Stimulated activated naive CD8-positive, alpha-beta T cell treated with anti-CD3 and anti-CD28 coated beads, Interleukin-15, Interleukin-2, amounts not matched to agents 100 ng/mL and 50 ng/mL, for 24 hours (primary cell): ENCODE results near the gene TRIM63.

ENCODE experiments used
- H3K27ac Mint-ChIP-seq: one replicate; pipeline ENCODE4 v1.8.0; 2021; ENCODE audit warnings: mild to moderate bottlenecking, mixed read lengths
- H3K27me3 Mint-ChIP-seq: one replicate; pipeline ENCODE4 v1.8.0; 2021; ENCODE audit warnings: mixed read lengths
- H3K36me3 Mint-ChIP-seq: one replicate; pipeline ENCODE4 v1.8.0; 2021; ENCODE audit warnings: low read depth, mixed read lengths
- H3K4me1 Mint-ChIP-seq: one replicate; pipeline ENCODE4 v1.8.0; 2021; ENCODE audit warnings: low read depth, mixed read lengths
- H3K4me3 Mint-ChIP-seq: one replicate; pipeline ENCODE4 v1.8.0; 2021; ENCODE audit warnings: mild to moderate bottlenecking, mixed read lengths
- H3K9me3 Mint-ChIP-seq: one replicate; pipeline ENCODE4 v1.8.0; 2021; ENCODE audit warnings: mixed read lengths

Gene TRIM63

GRCh38 chr1:26036756-26037281 lies 30.6 kb downstream of the TRIM63 start:
- no peaks in the 10 kb centered on the region for H3K9me3 Mint-ChIP-seq
- H3K4me1 Mint-ChIP-seq: peaks cover 10% of the 10 kb centered on the region
- H3K4me3 Mint-ChIP-seq: no peak overlapping the region
- no peak overlapping the region for H3K27ac Mint-ChIP-seq
- H3K36me3 Mint-ChIP-seq: no peaks in the 10 kb centered on the region
- H3K27me3 Mint-ChIP-seq: no peaks in the 10 kb centered on the region

GRCh38 chr1:26035959-26036755 lies 31.3 kb downstream of the TRIM63 start:
- Mint-ChIP-seq H3K9me3 (no peaks in the 10 kb centered on the region), H3K36me3 (no peaks in the 10 kb centered on the region), H3K27me3 (no peaks in the 10 kb centered on the region)

DNA sequence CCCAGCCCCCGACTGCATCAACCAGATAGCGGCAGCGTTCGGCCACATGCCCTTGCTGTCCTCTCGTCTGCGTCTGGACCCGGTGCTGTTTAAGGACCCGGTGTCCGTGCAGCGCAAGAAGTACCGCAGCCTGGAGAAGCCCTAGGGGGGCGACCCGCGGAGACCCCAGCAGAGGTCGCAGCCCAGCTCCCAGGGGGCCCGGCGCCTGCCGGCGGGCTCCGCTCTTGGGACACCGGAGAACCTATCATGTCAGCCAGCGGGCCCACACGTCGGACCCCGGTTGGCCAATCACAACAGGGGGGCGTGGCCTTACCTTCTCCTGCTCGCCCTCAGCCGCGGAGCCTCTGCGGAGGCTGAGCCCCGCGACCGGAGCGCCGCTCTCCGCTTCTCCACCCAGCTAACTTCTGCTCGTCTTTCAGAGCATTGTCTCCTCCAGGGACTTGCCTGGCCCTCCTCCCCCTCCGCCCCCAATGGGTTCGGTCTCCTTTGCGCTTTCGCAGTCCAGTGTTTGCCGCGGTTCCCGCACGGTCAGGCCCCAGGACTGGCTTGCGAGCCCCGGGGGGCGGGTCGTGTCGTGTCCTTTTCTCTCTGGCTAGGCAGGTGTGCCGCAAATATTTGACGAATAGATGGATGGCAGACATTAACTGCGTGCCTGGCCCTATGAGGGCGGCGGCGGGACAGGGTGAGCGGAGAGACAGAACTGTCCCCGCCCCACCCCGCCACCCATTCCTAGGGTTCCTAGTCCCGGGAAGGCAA lies 32.0 kb downstream of the TRIM63 start:
- Mint-ChIP-seq H3K27ac (peak overlapping the region; percentile 75), H3K36me3 (no peaks in the 10 kb centered on the region), H3K27me3 (no peaks in the 10 kb centered on the region), H3K4me1 (peaks cover 10% of the 10 kb centered on the region), H3K4me3 (peak overlapping the region; percentile 91), H3K9me3 (no peaks in the 10 kb centered on the region)

More at GRCh38 chr1:26035959-26036755, 31.3 kb downstream of the TRIM63 start:
- Mint-ChIP-seq H3K4me3 (peak overlapping the region; percentile 91), H3K4me1 (peaks cover 10% of the 10 kb centered on the region), H3K27ac (peak overlapping the region; percentile 79)

DNA sequence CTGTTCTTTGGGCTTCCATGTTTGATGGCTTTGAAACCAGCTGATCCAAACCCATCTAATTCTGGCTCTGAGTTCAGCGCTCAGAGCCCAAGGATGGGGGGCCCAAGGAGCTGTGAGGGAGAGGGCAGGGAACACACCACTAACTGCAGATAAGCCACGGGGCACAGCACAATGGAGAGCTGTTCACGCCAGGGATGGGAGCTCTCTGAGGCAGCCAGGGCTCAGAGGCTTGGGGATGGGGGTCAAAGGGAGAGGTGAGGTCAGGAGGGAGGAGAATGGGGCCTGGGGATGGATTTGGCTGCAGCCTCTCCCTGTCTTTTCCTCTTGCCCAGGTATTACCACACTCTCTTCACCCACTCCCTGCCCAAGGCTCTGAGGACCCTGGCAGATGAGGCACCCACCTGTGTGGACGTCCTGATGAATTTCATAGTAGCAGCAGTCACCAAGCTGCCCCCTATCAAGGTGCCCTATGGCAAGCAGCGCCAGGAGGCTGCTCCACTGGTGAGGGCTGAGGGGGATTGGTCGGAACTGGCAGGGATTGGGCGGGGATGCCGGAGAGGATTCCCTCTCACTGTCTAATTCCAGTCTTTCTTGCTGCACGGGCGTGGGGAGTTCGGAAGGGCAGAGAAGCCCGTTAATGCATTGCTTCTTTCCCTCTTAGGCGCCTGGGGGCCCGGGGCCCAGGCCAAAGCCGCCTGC lies 32.8 kb downstream of the TRIM63 start:
- Mint-ChIP-seq H3K9me3 (no peaks in the 10 kb centered on the region), H3K27ac (no peak overlapping the region), H3K4me1 (peaks cover 10% of the 10 kb centered on the region), H3K4me3 (peak overlapping the region; percentile 91), H3K27me3 (no peaks in the 10 kb centered on the region), H3K36me3 (no peaks in the 10 kb centered on the region)

- no peaks in the 10 kb centered on the region for H3K27me3 Mint-ChIP-seq
- H3K4me1 Mint-ChIP-seq: peaks cover 10% of the 10 kb centered on the region
- no peaks in the 10 kb centered on the region for H3K9me3 Mint-ChIP-seq
- H3K4me3 Mint-ChIP-seq: no peak overlapping the region
- H3K36me3 Mint-ChIP-seq: no peaks in the 10 kb centered on the region
- H3K27ac Mint-ChIP-seq: no peak overlapping the region
Measured at GRCh38 chr1:26032656-26033357, 34.6 kb downstream of the TRIM63 start.

DNA sequence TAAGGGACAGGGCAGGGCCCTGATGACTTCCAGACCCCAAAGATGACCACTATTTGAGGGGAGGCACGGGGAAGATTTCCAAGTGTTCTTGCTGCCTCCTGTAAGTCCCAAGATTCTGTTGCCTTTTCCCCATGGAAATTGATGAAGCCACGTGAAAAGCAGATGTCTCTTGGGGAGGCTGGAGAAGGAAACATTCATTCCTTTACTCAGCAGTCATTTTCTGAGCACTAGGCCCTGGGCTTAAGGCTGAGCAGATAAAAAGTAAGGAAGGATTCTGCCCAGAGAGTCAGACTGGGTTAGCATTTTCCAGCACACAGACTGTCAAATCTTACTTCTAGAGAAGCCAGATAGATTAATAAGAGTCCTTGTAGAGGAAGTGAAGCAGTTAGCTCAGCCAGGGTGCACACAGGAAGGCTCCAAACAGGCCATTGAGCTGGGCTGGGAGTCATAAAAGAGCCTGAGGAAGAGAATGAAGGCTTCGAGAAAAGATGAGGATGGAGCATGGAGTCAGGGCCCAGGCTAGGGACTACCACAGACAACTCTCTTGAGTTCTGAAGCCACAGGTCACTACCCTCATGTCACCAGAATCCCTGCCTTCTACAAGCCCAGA lies 35.7 kb downstream of the TRIM63 start:
- Mint-ChIP-seq H3K36me3 (no peaks in the 10 kb centered on the region), H3K27ac (no peak overlapping the region), H3K9me3 (no peaks in the 10 kb centered on the region), H3K4me1 (peaks cover 10% of the 10 kb centered on the region), H3K4me3 (no peak overlapping the region), H3K27me3 (no peaks in the 10 kb centered on the region)

- peaks cover 7% of the 10 kb centered on the region for H3K4me1 Mint-ChIP-seq
- H3K9me3 Mint-ChIP-seq: no peaks in the 10 kb centered on the region
- no peaks in the 10 kb centered on the region for H3K36me3 Mint-ChIP-seq
- H3K27ac Mint-ChIP-seq: no peak overlapping the region
- no peaks in the 10 kb centered on the region for H3K27me3 Mint-ChIP-seq
- H3K4me3 Mint-ChIP-seq: no peak overlapping the region
Measured at GRCh38 chr1:26031196-26031595, 36.2 kb downstream of the TRIM63 start.

GRCh38 chr1:26029864-26030481 lies 37.5 kb downstream of the TRIM63 start:
- Mint-ChIP-seq H3K9me3 (no peaks in the 10 kb centered on the region), H3K27me3 (no peaks in the 10 kb centered on the region), H3K4me1 (no peaks in the 10 kb centered on the region), H3K36me3 (no peaks in the 10 kb centered on the region), H3K4me3 (no peak overlapping the region), H3K27ac (no peak overlapping the region)

GRCh38 chr1:26029054-26029863 lies 38.2 kb downstream of the TRIM63 start:
- Mint-ChIP-seq H3K4me1 (no peaks in the 10 kb centered on the region), H3K9me3 (no peaks in the 10 kb centered on the region), H3K27me3 (no peaks in the 10 kb centered on the region), H3K36me3 (no peaks in the 10 kb centered on the region), H3K4me3 (no peak overlapping the region), H3K27ac (no peak overlapping the region)

DNA sequence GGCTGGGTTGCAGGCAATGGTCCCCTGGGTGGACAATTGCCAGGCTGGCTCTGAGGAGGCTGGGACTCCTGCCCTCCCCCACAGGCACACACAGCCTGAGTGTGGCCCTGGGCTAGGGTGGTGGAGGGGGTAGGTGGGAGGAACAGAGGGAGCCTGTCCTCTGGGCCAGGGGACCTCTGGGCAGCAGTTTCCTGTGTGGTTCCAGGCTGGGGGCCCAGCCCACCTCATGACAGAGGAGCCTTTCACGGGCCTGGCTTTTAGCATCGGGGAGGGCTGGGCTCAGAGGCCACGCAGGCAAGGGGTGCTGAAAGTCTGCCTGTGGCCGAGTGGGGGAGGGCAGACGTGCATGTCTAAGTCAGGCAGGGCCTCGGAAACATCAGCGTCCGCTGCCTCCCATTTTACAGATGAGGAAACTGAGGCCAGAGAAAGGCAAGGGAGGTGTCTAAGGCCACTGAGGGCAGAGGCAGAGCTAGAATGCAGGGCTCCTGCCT lies 38.9 kb downstream of the TRIM63 start:
- no peaks in the 10 kb centered on the region for H3K36me3 Mint-ChIP-seq
- H3K27me3 Mint-ChIP-seq: no peaks in the 10 kb centered on the region
- H3K4me3 Mint-ChIP-seq: no peak overlapping the region
- H3K9me3 Mint-ChIP-seq: no peaks in the 10 kb centered on the region
- H3K4me1 Mint-ChIP-seq: no peaks in the 10 kb centered on the region
- no peak overlapping the region for H3K27ac Mint-ChIP-seq

- H3K36me3 Mint-ChIP-seq: no peaks in the 10 kb centered on the region
- no peak overlapping the region for H3K4me3 Mint-ChIP-seq
- H3K9me3 Mint-ChIP-seq: no peaks in the 10 kb centered on the region
- H3K4me1 Mint-ChIP-seq: no peaks in the 10 kb centered on the region
- no peaks in the 10 kb centered on the region for H3K27me3 Mint-ChIP-seq
- no peak overlapping the region for H3K27ac Mint-ChIP-seq
Measured at GRCh38 chr1:26027716-26028489, 39.5 kb downstream of the TRIM63 start.

GRCh38 chr1:26025517-26025916 lies 41.9 kb downstream of the TRIM63 start:
- H3K27ac Mint-ChIP-seq: no peak overlapping the region
- no peaks in the 10 kb centered on the region for H3K9me3 Mint-ChIP-seq
- no peaks in the 10 kb centered on the region for H3K27me3 Mint-ChIP-seq

More at GRCh38 chr1:26025517-26025916, 41.9 kb downstream of the TRIM63 start:
- H3K36me3 Mint-ChIP-seq: no peaks in the 10 kb centered on the region
- H3K4me1 Mint-ChIP-seq: no peaks in the 10 kb centered on the region
- no peak overlapping the region for H3K4me3 Mint-ChIP-seq
